ENCODE data around the gene PCLO. TPM values are rescaled to one million over a fixed set of nuclear protein-coding genes. Genes with fewer than 3 reads are reported as not detected.

Gene PCLO
- total RNA-seq, 2 donors from 2014 or later, result 3.2 to 4.2 TPM

- Mint-ChIP-seq H3K9me3 (no peaks in the 10 kb centered on the region), H3K4me1 (peaks cover 3% of the 10 kb centered on the region), H3K4me3 (no peak overlapping the region), H3K27ac (no peak overlapping the region), H3K36me3 (ENCODE audit: low read depth) (no peaks in the 10 kb centered on the region), H3K27me3 (ENCODE audit: insufficient read depth) (no peaks in the 10 kb centered on the region)
- no peak overlapping the region for H3K9ac ChIP-seq (ENCODE audit: extremely low read depth, low read length, poor library complexity, severe bottlenecking)
- TF ChIP-seq, protein P1, sequence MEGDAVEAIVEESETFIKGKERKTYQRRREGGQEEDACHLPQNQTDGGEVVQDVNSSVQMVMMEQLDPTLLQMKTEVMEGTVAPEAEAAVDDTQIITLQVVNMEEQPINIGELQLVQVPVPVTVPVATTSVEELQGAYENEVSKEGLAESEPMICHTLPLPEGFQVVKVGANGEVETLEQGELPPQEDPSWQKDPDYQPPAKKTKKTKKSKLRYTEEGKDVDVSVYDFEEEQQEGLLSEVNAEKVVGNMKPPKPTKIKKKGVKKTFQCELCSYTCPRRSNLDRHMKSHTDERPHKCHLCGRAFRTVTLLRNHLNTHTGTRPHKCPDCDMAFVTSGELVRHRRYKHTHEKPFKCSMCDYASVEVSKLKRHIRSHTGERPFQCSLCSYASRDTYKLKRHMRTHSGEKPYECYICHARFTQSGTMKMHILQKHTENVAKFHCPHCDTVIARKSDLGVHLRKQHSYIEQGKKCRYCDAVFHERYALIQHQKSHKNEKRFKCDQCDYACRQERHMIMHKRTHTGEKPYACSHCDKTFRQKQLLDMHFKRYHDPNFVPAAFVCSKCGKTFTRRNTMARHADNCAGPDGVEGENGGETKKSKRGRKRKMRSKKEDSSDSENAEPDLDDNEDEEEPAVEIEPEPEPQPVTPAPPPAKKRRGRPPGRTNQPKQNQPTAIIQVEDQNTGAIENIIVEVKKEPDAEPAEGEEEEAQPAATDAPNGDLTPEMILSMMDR (conservative IDR thresholded peaks at IDR 0.05), result no peak
- WGBS, 2 experiments (ENCODE audit: insufficient coverage in 1 of 2, insufficient read length in 1 of 2), result 19 to 42% methylated on average over 2 to 3 of the region's 4 CpGs
- H3K27me3 ChIP-seq (ENCODE audit: control insufficient read depth, insufficient read depth, low read length, poor library complexity, severe bottlenecking), result no peaks in the 10 kb centered on the region
- H3K4me1 ChIP-seq (ENCODE audit: control insufficient read depth, insufficient read depth, low read length), result no peaks in the 10 kb centered on the region
- DNase-seq, result no peak
- H3K9me3 ChIP-seq (ENCODE audit: control insufficient read depth, low read length), result no peaks in the 10 kb centered on the region
- no peak overlapping the region for H3K4me3 ChIP-seq (ENCODE audit: low read length)
- H3K27ac ChIP-seq (ENCODE audit: low read depth, low read length), result no peak overlapping the region
- no peaks in the 10 kb centered on the region for H3K36me3 ChIP-seq (ENCODE audit: control insufficient read depth, insufficient read depth, low read length)
Observed at GRCh38 chr7:82839555-82839954, 323.1 kb downstream of the PCLO start.

DNA sequence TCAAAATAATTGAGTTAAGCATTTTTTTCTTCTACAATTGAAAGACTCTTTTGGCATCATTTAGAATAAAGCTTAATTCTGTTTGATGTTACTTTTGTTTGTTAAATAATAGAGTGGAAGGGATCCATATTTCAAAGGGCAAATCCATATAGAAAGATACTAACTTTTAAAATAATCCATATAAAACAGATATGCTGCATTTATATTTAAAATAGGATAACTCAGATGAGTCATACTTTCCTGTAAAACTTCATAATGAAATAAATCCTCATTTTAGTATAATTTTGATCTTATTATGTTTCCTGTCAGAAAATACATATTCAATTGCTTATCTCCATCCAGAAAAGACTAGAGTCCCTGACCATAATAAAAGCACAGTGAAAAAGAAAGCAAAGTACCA lies 323.6 kb downstream of the PCLO start:
- Histone ChIP-seq H3K36me3 (ENCODE audit: control insufficient read depth, insufficient read depth, low read length) (no peaks in the 10 kb centered on the region), H3K4me1 (ENCODE audit: control insufficient read depth, insufficient read depth, low read length) (no peaks in the 10 kb centered on the region), H3K27ac (ENCODE audit: low read depth, low read length) (no peak overlapping the region), H3K27me3 (ENCODE audit: control insufficient read depth, insufficient read depth, low read length, poor library complexity, severe bottlenecking) (no peaks in the 10 kb centered on the region), H3K9me3 (ENCODE audit: control insufficient read depth, low read length) (no peaks in the 10 kb centered on the region), H3K4me3 (ENCODE audit: low read length) (no peak overlapping the region), H3K9ac (ENCODE audit: extremely low read depth, low read length, poor library complexity, severe bottlenecking) (no peak overlapping the region)
- Mint-ChIP-seq H3K9me3 (no peaks in the 10 kb centered on the region), H3K27ac (no peak overlapping the region), H3K4me1 (peaks cover 3% of the 10 kb centered on the region), H3K27me3 (ENCODE audit: insufficient read depth) (no peaks in the 10 kb centered on the region), H3K36me3 (ENCODE audit: low read depth) (no peaks in the 10 kb centered on the region), H3K4me3 (no peak overlapping the region)
- no peak for DNase-seq
- TF ChIP-seq, protein P1 (conservative IDR thresholded peaks at IDR 0.05), result no peak

DNA sequence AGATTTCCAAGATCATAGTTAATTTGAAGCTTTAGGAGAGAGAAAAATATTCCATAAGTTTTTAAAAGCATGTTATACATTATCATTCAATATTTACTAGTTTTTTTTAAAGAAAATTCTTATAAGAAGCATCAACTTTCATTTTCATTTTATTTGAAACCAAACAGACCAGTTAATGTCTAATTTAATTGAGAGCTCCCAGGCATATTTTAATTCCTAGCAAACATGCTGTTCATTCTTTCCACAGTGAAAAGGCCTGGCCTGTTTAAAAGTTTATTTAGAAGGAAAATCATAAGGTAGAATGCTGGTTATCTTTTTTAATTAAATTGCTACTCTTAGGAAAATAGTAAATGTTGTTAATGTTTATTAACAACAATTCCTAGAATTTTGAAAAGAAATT lies 324.4 kb downstream of the PCLO start:
- Mint-ChIP-seq H3K27me3 (ENCODE audit: insufficient read depth) (no peaks in the 10 kb centered on the region), H3K4me1 (peaks cover 3% of the 10 kb centered on the region), H3K27ac (no peak overlapping the region), H3K4me3 (no peak overlapping the region), H3K9me3 (no peaks in the 10 kb centered on the region), H3K36me3 (ENCODE audit: low read depth) (no peaks in the 10 kb centered on the region)
- H3K9ac ChIP-seq (ENCODE audit: extremely low read depth, low read length, poor library complexity, severe bottlenecking), result no peak overlapping the region
- no peaks in the 10 kb centered on the region for H3K36me3 ChIP-seq (ENCODE audit: control insufficient read depth, insufficient read depth, low read length)
- H3K4me1 ChIP-seq (ENCODE audit: control insufficient read depth, insufficient read depth, low read length), result no peaks in the 10 kb centered on the region
- H3K9me3 ChIP-seq (ENCODE audit: control insufficient read depth, low read length), result no peaks in the 10 kb centered on the region
- H3K27ac ChIP-seq (ENCODE audit: low read depth, low read length), result no peak overlapping the region
- H3K27me3 ChIP-seq (ENCODE audit: control insufficient read depth, insufficient read depth, low read length, poor library complexity, severe bottlenecking), result no peaks in the 10 kb centered on the region
- DNase-seq, result no peak
- TF ChIP-seq, protein P1 (conservative IDR thresholded peaks at IDR 0.05), result no peak
- H3K4me3 ChIP-seq (ENCODE audit: low read length), result no peak overlapping the region
